GM19397 (cell line): ENCODE results near the gene RAP1B.
"Not testable (repeated sequence)": the region's sequence is repeated elsewhere in the genome, so short reads cannot be mapped to it uniquely, and the experiment has no call there.

Experiments used
- ATAC-seq: cut with Tn5 transposase; IDR thresholded peaks from one replicate; pipeline ENCODE4 v1.9.1; 2021; ENCODE audit warnings: mild to moderate bottlenecking, moderate library complexity; ENCODE audit not compliant: unreplicated experiment

The RAP1B gene

GRCh38 chr12:68632486-68632885 is 21.8 kb downstream of the RAP1B start:
- ATAC-seq, result no peak

GRCh38 chr12:68633614-68634558 is 23.2 kb downstream of the RAP1B start:
- ATAC-seq, result no peak

DNA sequence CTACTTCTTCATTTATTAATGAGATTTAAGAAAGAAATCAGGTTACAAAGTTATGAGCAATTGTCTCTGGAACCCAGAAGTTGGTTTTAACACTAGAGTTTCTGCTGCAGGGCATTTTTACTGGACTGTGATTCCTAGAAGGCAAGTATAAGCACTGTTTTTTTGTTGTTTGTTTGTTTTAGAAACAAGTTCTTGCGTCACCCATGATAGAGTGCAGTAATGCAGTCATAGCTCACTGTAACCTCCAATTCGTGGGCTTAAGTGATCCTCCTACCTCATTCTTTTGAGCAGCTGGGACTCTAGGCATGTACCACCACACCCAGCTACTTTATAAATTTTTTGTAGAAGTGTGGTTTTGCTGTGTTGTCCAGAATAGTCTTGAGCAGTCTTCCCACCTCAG is 25.6 kb downstream of the RAP1B start:
- ATAC-seq, result no peak

GRCh38 chr12:68637439-68637838 is 26.7 kb downstream of the RAP1B start:
- ATAC-seq, result not testable (repeated sequence)

- ATAC-seq, result no peak
Measured at GRCh38 chr12:68638171-68638570, 27.5 kb downstream of the RAP1B start.

GRCh38 chr12:68638721-68639395 is 28.2 kb downstream of the RAP1B start:
- no peak for ATAC-seq

DNA sequence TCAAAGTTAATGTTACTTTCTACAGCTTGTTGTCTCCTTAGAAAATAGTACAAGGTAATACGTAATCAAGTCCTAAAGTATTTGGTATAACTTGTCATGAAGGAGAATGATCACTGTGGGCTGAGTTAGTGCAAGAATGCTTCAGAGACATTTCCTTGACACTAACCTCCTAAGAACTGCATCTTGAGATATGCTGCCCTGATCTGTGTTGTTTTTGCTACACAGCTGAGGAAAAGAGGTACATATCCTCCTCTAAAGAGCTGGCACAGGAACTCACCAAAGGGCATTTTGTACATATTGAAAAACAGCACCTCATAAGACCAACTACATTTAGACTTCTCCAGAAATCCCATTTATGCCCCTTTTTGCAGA is 28.7 kb downstream of the RAP1B start:
- no peak for ATAC-seq

DNA sequence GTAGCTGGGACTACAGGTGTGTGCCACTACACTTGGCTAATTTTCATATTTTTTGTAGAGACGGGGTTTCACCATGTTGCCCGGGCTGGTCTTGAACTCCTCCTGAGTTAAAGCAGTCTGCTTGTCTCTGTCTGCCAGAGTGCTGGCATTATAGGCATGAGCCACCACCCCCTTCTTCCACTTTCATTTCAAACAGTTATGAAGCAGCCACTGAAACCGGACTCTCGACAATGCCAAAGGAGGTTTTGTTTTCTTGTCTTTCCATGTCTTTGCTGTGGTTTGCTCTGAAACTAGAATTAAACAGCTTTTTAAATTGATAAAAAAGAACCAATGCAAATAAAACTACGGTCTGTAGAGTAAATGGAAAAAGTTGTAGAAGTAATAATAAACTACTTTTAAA is 30.4 kb downstream of the RAP1B start:
- peak; percentile 92 for ATAC-seq

GRCh38 chr12:68646484-68646883 is 35.8 kb downstream of the RAP1B start:
- ATAC-seq, result no peak

DNA sequence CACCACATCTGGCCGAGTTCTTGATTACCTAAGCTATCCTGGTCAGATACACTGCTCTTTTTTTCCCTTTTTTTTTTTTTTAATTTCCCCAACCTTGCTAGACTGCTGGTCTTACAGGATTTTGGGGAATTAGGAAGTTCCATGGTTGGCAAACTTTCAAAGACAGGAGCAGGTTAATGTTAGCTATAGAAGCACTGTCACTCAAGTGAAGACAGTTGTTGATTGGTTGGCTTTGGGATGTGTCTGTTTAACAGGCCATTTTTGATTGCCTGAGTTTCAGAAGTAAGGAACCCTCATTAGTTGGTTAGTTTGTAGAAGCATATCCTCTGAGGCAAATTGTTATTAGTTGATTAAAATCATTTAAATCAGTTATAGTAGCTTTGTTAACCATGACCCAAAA is 36.8 kb downstream of the RAP1B start:
- no peak for ATAC-seq

DNA sequence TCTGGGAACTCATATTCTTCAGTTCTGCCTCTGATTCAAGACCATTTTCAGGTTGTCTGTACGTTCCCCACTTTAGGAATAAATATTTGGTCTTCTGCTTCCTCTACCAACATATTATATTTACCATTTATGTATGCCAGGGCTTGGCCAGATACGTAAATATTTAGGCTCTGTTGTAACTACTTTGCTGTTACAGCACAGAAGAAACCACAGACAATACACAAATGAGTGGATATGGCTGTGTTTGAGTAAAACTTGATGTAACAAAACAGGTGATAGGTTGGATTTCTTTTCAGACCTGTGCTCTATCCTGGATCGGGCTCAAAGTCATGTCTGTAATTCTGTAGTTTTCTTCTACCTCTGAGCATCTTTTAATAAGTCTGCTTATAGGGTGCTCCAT is 37.5 kb downstream of the RAP1B start:
- ATAC-seq, result no peak

DNA sequence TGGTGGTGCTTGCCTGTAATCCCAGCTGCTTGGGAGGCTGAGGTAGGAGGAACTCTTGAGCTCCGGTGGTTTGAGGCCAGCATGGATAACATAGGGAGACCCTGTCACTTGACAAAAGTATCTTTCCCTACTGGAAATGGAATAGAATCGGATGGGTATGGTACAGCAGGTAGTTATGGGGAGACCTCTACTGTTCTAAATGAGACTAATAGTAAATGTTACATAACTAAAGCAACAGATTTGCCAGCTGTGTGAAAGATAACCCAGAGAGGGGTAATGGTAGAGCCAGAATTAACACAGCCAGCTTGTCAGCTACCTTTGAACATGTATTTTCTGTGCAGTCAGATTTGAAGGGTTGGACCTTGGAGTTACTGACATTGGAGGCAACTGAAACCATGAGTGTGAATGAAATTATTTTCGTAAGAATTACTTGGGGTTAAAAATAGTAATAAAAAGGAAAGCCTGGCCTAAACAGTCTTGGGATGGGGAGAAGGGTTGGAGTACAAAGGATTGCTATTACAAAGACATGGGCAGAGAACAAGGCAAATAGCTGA is 54.4 kb downstream of the RAP1B start:
- no peak for ATAC-seq

DNA sequence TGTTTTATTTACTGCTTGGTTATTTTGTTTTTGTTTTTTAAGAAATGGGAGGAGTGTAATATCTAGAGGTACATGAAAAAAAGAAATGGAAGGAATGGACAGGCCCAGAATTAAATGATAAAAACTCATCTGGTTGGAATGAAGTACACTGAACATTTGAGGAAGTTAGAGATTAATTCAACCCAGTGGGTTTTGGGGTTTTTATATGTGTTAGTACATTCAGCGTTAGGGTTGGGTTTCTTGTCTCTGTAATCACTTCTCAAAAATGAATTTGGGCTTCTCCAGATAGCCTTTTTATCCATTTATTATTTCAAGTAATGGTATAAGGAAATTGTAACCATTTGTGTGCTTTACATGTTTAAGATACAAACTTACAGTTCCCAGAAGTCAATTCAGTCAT is 56.6 kb downstream of the RAP1B start:
- no peak for ATAC-seq

DNA sequence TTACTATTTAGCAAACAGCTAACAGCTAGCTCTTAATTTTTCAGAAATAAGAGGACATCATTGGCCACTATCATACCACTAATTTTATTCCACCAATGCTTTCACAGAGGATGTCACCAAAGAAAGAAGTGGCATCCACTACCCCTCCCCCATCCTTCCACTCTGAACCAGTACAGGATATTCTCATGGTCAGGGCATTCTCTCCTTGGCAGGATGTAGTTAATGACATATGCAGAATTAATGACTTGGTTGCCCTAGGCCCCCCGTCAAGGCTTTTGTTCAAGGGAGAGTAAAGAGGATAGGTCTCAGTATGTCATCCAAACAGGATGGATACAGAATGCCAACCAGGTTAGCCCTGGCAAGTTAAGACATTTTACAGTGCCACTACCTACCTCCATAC is 57.2 kb downstream of the RAP1B start:
- ATAC-seq, result no peak

GRCh38 chr12:68671179-68671578 is 60.5 kb downstream of the RAP1B start:
- ATAC-seq, result no peak

- no peak for ATAC-seq
Measured at GRCh38 chr12:68673788-68674187, 63.1 kb downstream of the RAP1B start.

DNA sequence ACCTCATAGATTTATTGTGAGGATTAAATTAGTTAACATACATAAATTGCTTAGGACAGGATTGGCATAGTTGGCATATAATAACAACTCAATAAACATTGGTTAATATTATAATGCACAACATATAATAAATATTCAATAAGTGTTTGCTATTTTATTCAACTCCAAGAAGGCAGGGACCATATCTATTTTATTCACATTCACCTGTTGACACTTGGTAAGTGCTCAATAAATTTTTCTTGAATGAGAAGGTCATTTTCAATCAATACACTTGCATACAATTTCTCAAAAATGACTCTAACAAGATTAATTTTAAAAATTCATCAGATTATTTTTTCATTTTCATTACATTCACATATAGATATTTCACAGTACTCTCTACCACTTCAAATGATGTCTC is 63.7 kb downstream of the RAP1B start:
- no peak for ATAC-seq

- no peak for ATAC-seq
Measured at GRCh38 chr12:68675101-68675842, 64.6 kb downstream of the RAP1B start.

- ATAC-seq, result not testable (repeated sequence)
Measured at GRCh38 chr12:68676854-68677253, 66.2 kb downstream of the RAP1B start.

DNA sequence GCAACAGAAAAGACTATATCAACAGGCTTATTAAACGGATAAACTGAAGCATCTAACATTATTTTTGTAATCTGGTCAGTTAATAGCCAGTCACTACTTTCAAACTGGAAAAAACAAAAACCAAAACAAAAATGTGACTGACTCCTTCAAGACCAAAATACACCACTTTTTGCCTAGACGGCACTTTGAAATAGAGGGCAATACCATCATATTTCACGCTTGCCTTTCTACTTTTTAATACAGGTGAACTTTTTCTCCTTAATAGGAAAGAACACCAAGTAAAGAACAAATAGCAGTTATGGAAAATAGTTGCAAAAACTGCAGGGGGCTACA is 75.5 kb downstream of the RAP1B start:
- no peak for ATAC-seq
